A673 (cell line): ENCODE measurements around the gene CDR2L. TPM values are rescaled to one million over a fixed set of nuclear protein-coding genes. Genes with fewer than 3 reads are reported as not detected.

Experiments used
- BruUV-seq: library from RNA; stranded (reverse); fragments of 400-500 nt; replicated peaks from 2 replicates; lab custom pipeline; 2021; lab: Mats Ljungman, UMichigan
- CTCF ChIA-PET: fragments of 300-600 bp; sonication (Branson Sonifier 250); formaldehyde crosslinking; loops from one replicate; lab custom pipeline; 2022; ENCODE audit warnings: antibody characterized with exemption; lab: Charles Lee
- POLR2A ChIA-PET: fragments of 300-600 bp; sonication (Branson Sonifier 250); formaldehyde crosslinking; loops from one replicate; lab custom pipeline; 2022; ENCODE audit warnings: antibody characterized with exemption; ENCODE audit not compliant: low non-redundant PET; lab: Charles Lee
- DNase-seq: peaks from one replicate; pipeline ENCODE4 v3.0.0-alpha.2; 2015; ENCODE audit warnings: low spot score
- H3K27ac ChIP-seq: fragments of 200-600 bp; sonication (generic); 2 replicates; pipeline ENCODE4 v1.5.1; 2016; ENCODE audit warnings: mixed run types, low read depth, mild to moderate bottlenecking, mixed read lengths, antibody characterized with exemption, low read length; ENCODE audit not compliant: poor library complexity, severe bottlenecking
- H3K27me3 ChIP-seq: fragments of 200-600 bp; sonication (generic); replicated peaks from 2 replicates; pipeline ENCODE4 v1.6.1; 2017; ENCODE audit warnings: mixed run types, low read depth, mild to moderate bottlenecking, mixed read lengths, antibody characterized with exemption, low read length; ENCODE audit not compliant: insufficient read depth, poor library complexity
- H3K36me3 ChIP-seq: fragments of 200-600 bp; sonication (generic); 2 replicates; pipeline ENCODE4 v1.6.1; 2016; ENCODE audit warnings: mixed run types, mild to moderate bottlenecking, mixed read lengths, antibody characterized with exemption, low read length; ENCODE audit not compliant: insufficient read depth, poor library complexity, severe bottlenecking
- H3K4me1 ChIP-seq: fragments of 200-600 bp; sonication (generic); 2 replicates; pipeline ENCODE4 v1.6.1; 2017; ENCODE audit warnings: mixed run types, mild to moderate bottlenecking, mixed read lengths, antibody characterized with exemption, low read length; ENCODE audit not compliant: insufficient read depth, poor library complexity, severe bottlenecking
- H3K4me3 ChIP-seq: fragments of 200-600 bp; sonication (generic); 2 replicates; pipeline ENCODE4 v1.5.1; 2016; ENCODE audit warnings: low read depth, mixed run types, mild to moderate bottlenecking, mixed read lengths, low read length; ENCODE audit not compliant: poor library complexity, severe bottlenecking
- H3K9me3 ChIP-seq: fragments of 200-600 bp; sonication (generic); 2 replicates; pipeline ENCODE4 v1.6.1; 2016; ENCODE audit warnings: mixed run types, low read depth, mild to moderate bottlenecking, mixed read lengths, antibody characterized with exemption, low read length; ENCODE audit not compliant: poor library complexity, severe bottlenecking
- CTCF ChIP-seq: fragments of 300-800, 200-600 bp; sonication (generic); conservative IDR thresholded peaks from 2 replicates; pipeline ENCODE4 v1.5.1; 2017; ENCODE audit warnings: low read depth, mild to moderate bottlenecking, antibody characterized with exemption, low read length, moderate library complexity, mixed read lengths
- EZH2 ChIP-seq: fragments of 200-600 bp; sonication (generic); IDR thresholded peaks from 2 replicates; pipeline ENCODE4 v1.6.1; 2017; ENCODE audit warnings: borderline replicate concordance, low read depth, mild to moderate bottlenecking, mixed read lengths, antibody characterized with exemption, low read length; ENCODE audit not compliant: poor library complexity, severe bottlenecking
- intact Hi-C: fragments of 100-400 bp; cut with micrococcal nuclease; formaldehyde crosslinking; loops from one replicate; pipeline ENCODE4 v1.10.0; 2022; ENCODE audit not compliant: unreplicated experiment
- total RNA-seq: library from RNA; stranded (reverse); gene quantifications from 2 replicates; pipeline ENCODE4 v1.2.3, GENCODE V29; 2021

Gene CDR2L
- total RNA-seq, 1 experiment from 2014 or later: 5.8 TPM

GRCh38 chr17:75009139-75009724, 21.8 kb downstream of the CDR2L start:
- Histone ChIP-seq H3K4me3 (no peak overlapping the region), H3K4me1 (peaks cover 18% of the 10 kb centered on the region), H3K36me3 (no peaks in the 10 kb centered on the region), H3K9me3 (no peaks in the 10 kb centered on the region), H3K27me3 (no peaks in the 10 kb centered on the region), H3K27ac (no peak overlapping the region)
- BruUV-seq: no TSS peak
- POLR2A ChIA-PET: interaction anchor here (0.6 kb wide), 1 partner anchor 56 kb away, joined by 5 read pairs; no protein-coding TSS in a partner anchor
- CTCF ChIA-PET: interaction anchor here (0.6 to 0.7 kb wide), 3 partner anchors 47 to 163 kb away, joined by 3 to 4 read pairs (median 4); no protein-coding TSS in a partner anchor
- DNase-seq: no peak
- TF ChIP-seq CTCF (no peak), EZH2 (no peak)
- intact Hi-C loops: no loop called here

- DNase-seq: no peak
- intact Hi-C loops: no loop called here
- ChIA-PET POLR2A (no interaction called here), CTCF (interaction anchor here (0.6 to 3.6 kb wide), 5 partner anchors 13 to 103 kb away, joined by 3 to 24 read pairs (median 5); partner anchors contain the start of gene CDR2L)
- no peak overlapping the region for H3K27ac ChIP-seq
- H3K9me3 ChIP-seq: no peaks in the 10 kb centered on the region
- no TSS peak for BruUV-seq
- H3K4me3 ChIP-seq: no peak overlapping the region
- TF ChIP-seq EZH2 (no peak), CTCF (no peak)
- peaks cover 18% of the 10 kb centered on the region for H3K4me1 ChIP-seq
- no peaks in the 10 kb centered on the region for H3K27me3 ChIP-seq
- H3K36me3 ChIP-seq: no peaks in the 10 kb centered on the region
Measured at GRCh38 chr17:75010683-75011400, 23.4 kb downstream of the CDR2L start.

- H3K9me3 ChIP-seq: no peaks in the 10 kb centered on the region
- H3K36me3 ChIP-seq: no peaks in the 10 kb centered on the region
- no peaks in the 10 kb centered on the region for H3K27me3 ChIP-seq
- CTCF ChIA-PET: interaction anchor here (0.6 to 3.6 kb wide), 5 partner anchors 12 to 102 kb away, joined by 3 to 24 read pairs (median 5); partner anchors contain the start of gene CDR2L
- H3K4me1 ChIP-seq: peaks cover 18% of the 10 kb centered on the region
- BruUV-seq: no TSS peak
- peak overlapping the region; percentile 63 for H3K4me3 ChIP-seq
- POLR2A ChIA-PET: no interaction called here
- intact Hi-C loops: loop anchor here (2.0 kb wide), 2 partner anchors 21 to 25 kb away; partner anchors contain the start of gene CDR2L
- H3K27ac ChIP-seq: peak overlapping the region; percentile 66
- peak; percentile 63 for DNase-seq
- TF ChIP-seq EZH2 (no peak), CTCF (no peak)
Measured at GRCh38 chr17:75011401-75012095, 24.1 kb downstream of the CDR2L start.
